ENCODE results near the gene CYBA. TPM values are rescaled to one million over a fixed set of nuclear protein-coding genes. Genes with fewer than 3 reads are reported as not detected.

The CYBA gene
- polyA plus RNA-seq, 2 donors = 58.5 to 67.8 TPM

GRCh38 chr16:88627531-88628411 is 23.1 kb downstream of the CYBA start:
- no peaks in the 10 kb centered on the region for H3K4me1 ChIP-seq (ENCODE audit: control insufficient read depth in 2 of 2, insufficient read depth in 2 of 2, low read length in 1 of 2)
- 96% methylated on average over 27 of the region's 27 CpGs for WGBS, 2 donors
- no peak overlapping the region for H3K27ac ChIP-seq (ENCODE audit: low read depth in 2 of 2, low read length in 1 of 2)
- peaks cover 0 to 2% of the 10 kb centered on the region in 2 donors for H3K9me3 ChIP-seq (ENCODE audit: control insufficient read depth in 2 of 2, insufficient read depth in 1 of 2, low read depth in 1 of 2, low read length in 1 of 2)
- peaks cover 9 to 73% of the 10 kb centered on the region in 2 donors for H3K36me3 ChIP-seq (ENCODE audit: control insufficient read depth in 2 of 2, insufficient read depth in 2 of 2, low read length in 1 of 2)
- no peaks in the 10 kb centered on the region for H3K27me3 ChIP-seq (ENCODE audit: control insufficient read depth in 1 of 2, insufficient read depth in 2 of 2, low read length in 2 of 2)
- no peak overlapping the region for H3K4me3 ChIP-seq (ENCODE audit: low read depth in 1 of 2, low read length in 2 of 2)

GRCh38 chr16:88626646-88627045 is 24.2 kb downstream of the CYBA start:
- Histone ChIP-seq H3K4me1 (ENCODE audit: control insufficient read depth in 2 of 2, insufficient read depth in 2 of 2, low read length in 1 of 2) (no peaks in the 10 kb centered on the region), H3K4me3 (ENCODE audit: low read depth in 1 of 2, low read length in 2 of 2) (no peak overlapping the region), H3K9me3 (ENCODE audit: control insufficient read depth in 2 of 2, insufficient read depth in 1 of 2, low read depth in 1 of 2, low read length in 1 of 2) (peaks cover 0 to 2% of the 10 kb centered on the region in 2 donors), H3K27me3 (ENCODE audit: control insufficient read depth in 1 of 2, insufficient read depth in 2 of 2, low read length in 2 of 2) (no peaks in the 10 kb centered on the region), H3K27ac (ENCODE audit: low read depth in 2 of 2, low read length in 1 of 2) (no peak overlapping the region), H3K36me3 (ENCODE audit: control insufficient read depth in 2 of 2, insufficient read depth in 2 of 2, low read length in 1 of 2) (peaks cover 17 to 72% of the 10 kb centered on the region in 2 donors)
- 90% methylated on average over 9 of the region's 9 CpGs for WGBS, 2 donors

- H3K9me3 ChIP-seq (ENCODE audit: control insufficient read depth in 2 of 2, insufficient read depth in 1 of 2, low read depth in 1 of 2, low read length in 1 of 2) = peaks cover 0 to 2% of the 10 kb centered on the region in 2 donors
- H3K4me3 ChIP-seq (ENCODE audit: low read depth in 1 of 2, low read length in 2 of 2) = no peak overlapping the region
- H3K36me3 ChIP-seq (ENCODE audit: control insufficient read depth in 2 of 2, insufficient read depth in 2 of 2, low read length in 1 of 2) = peaks cover 17 to 59% of the 10 kb centered on the region in 2 donors
- 85 to 86% methylated on average over 17 of the region's 17 CpGs for WGBS, 2 donors
- no peak overlapping the region for H3K27ac ChIP-seq (ENCODE audit: low read depth in 2 of 2, low read length in 1 of 2)
- H3K27me3 ChIP-seq (ENCODE audit: control insufficient read depth in 1 of 2, insufficient read depth in 2 of 2, low read length in 2 of 2) = no peaks in the 10 kb centered on the region
- H3K4me1 ChIP-seq (ENCODE audit: control insufficient read depth in 2 of 2, insufficient read depth in 2 of 2, low read length in 1 of 2) = no peaks in the 10 kb centered on the region
Measured at GRCh38 chr16:88624977-88625576, 25.8 kb downstream of the CYBA start.

- peaks cover 0 to 2% of the 10 kb centered on the region in 2 donors for H3K9me3 ChIP-seq (ENCODE audit: control insufficient read depth in 2 of 2, insufficient read depth in 1 of 2, low read depth in 1 of 2, low read length in 1 of 2)
- H3K4me1 ChIP-seq (ENCODE audit: control insufficient read depth in 2 of 2, insufficient read depth in 2 of 2, low read length in 1 of 2) = no peaks in the 10 kb centered on the region
- no peak overlapping the region for H3K27ac ChIP-seq (ENCODE audit: low read depth in 2 of 2, low read length in 1 of 2)
- WGBS, 2 donors = 94 to 95% methylated on average over 17 to 18 of the region's 18 CpGs
- peaks cover 17 to 58% of the 10 kb centered on the region in 2 donors for H3K36me3 ChIP-seq (ENCODE audit: control insufficient read depth in 2 of 2, insufficient read depth in 2 of 2, low read length in 1 of 2)
- no peaks in the 10 kb centered on the region for H3K27me3 ChIP-seq (ENCODE audit: control insufficient read depth in 1 of 2, insufficient read depth in 2 of 2, low read length in 2 of 2)
- no peak overlapping the region for H3K4me3 ChIP-seq (ENCODE audit: low read depth in 1 of 2, low read length in 2 of 2)
Measured at GRCh38 chr16:88624481-88624880, 26.4 kb downstream of the CYBA start.

GRCh38 chr16:88623858-88624257 is 27.0 kb downstream of the CYBA start:
- no peaks in the 10 kb centered on the region for H3K27me3 ChIP-seq (ENCODE audit: control insufficient read depth in 1 of 2, insufficient read depth in 2 of 2, low read length in 2 of 2)
- H3K27ac ChIP-seq (ENCODE audit: low read depth in 2 of 2, low read length in 1 of 2) = no peak overlapping the region
- peaks cover 17 to 62% of the 10 kb centered on the region in 2 donors for H3K36me3 ChIP-seq (ENCODE audit: control insufficient read depth in 2 of 2, insufficient read depth in 2 of 2, low read length in 1 of 2)
- no peak overlapping the region for H3K4me3 ChIP-seq (ENCODE audit: low read depth in 1 of 2, low read length in 2 of 2)
- H3K9me3 ChIP-seq (ENCODE audit: control insufficient read depth in 2 of 2, insufficient read depth in 1 of 2, low read depth in 1 of 2, low read length in 1 of 2) = peaks cover 0 to 2% of the 10 kb centered on the region in 2 donors
- 94 to 98% methylated on average over 13 of the region's 13 CpGs for WGBS, 2 donors
- no peaks in the 10 kb centered on the region for H3K4me1 ChIP-seq (ENCODE audit: control insufficient read depth in 2 of 2, insufficient read depth in 2 of 2, low read length in 1 of 2)

GRCh38 chr16:88622866-88623265 is 28.0 kb downstream of the CYBA start:
- no peak overlapping the region for H3K4me3 ChIP-seq (ENCODE audit: low read depth in 1 of 2, low read length in 2 of 2)
- 96% methylated on average over 29 of the region's 29 CpGs for WGBS, 2 donors
- H3K9me3 ChIP-seq (ENCODE audit: control insufficient read depth in 2 of 2, insufficient read depth in 1 of 2, low read depth in 1 of 2, low read length in 1 of 2) = peaks cover 0 to 2% of the 10 kb centered on the region in 2 donors
- H3K27me3 ChIP-seq (ENCODE audit: control insufficient read depth in 1 of 2, insufficient read depth in 2 of 2, low read length in 2 of 2) = no peaks in the 10 kb centered on the region
- no peaks in the 10 kb centered on the region for H3K4me1 ChIP-seq (ENCODE audit: control insufficient read depth in 2 of 2, insufficient read depth in 2 of 2, low read length in 1 of 2)
- peaks cover 17 to 59% of the 10 kb centered on the region in 2 donors for H3K36me3 ChIP-seq (ENCODE audit: control insufficient read depth in 2 of 2, insufficient read depth in 2 of 2, low read length in 1 of 2)
- H3K27ac ChIP-seq (ENCODE audit: low read depth in 2 of 2, low read length in 1 of 2) = no peak overlapping the region

GRCh38 chr16:88622125-88622524 is 28.7 kb downstream of the CYBA start:
- WGBS, 2 donors = 87 to 91% methylated on average over 19 of the region's 19 CpGs

GRCh38 chr16:88619859-88620815 is 30.7 kb downstream of the CYBA start:
- Histone ChIP-seq H3K27me3 (ENCODE audit: control insufficient read depth in 1 of 2, insufficient read depth in 2 of 2, low read length in 2 of 2) (no peaks in the 10 kb centered on the region), H3K4me3 (ENCODE audit: low read depth in 1 of 2, low read length in 2 of 2) (no peak overlapping the region), H3K9me3 (ENCODE audit: control insufficient read depth in 2 of 2, insufficient read depth in 1 of 2, low read depth in 1 of 2, low read length in 1 of 2) (peaks cover 0 to 2% of the 10 kb centered on the region in 2 donors), H3K27ac (ENCODE audit: low read depth in 2 of 2, low read length in 1 of 2) (peak overlapping the region in 1 of 2 donors; percentile 65), H3K4me1 (ENCODE audit: control insufficient read depth in 2 of 2, insufficient read depth in 2 of 2, low read length in 1 of 2) (peaks cover 0 to 5% of the 10 kb centered on the region in 2 donors), H3K36me3 (ENCODE audit: control insufficient read depth in 2 of 2, insufficient read depth in 2 of 2, low read length in 1 of 2) (peaks cover 22 to 50% of the 10 kb centered on the region in 2 donors)
- 82 to 84% methylated on average over 14 of the region's 14 CpGs for WGBS, 2 donors

More at GRCh38 chr16:88622125-88622524, 28.7 kb downstream of the CYBA start:
- Histone ChIP-seq H3K36me3 (ENCODE audit: control insufficient read depth in 2 of 2, insufficient read depth in 2 of 2, low read length in 1 of 2) (peaks cover 22 to 56% of the 10 kb centered on the region in 2 donors), H3K4me3 (ENCODE audit: low read depth in 1 of 2, low read length in 2 of 2) (no peak overlapping the region), H3K27me3 (ENCODE audit: control insufficient read depth in 1 of 2, insufficient read depth in 2 of 2, low read length in 2 of 2) (no peaks in the 10 kb centered on the region), H3K4me1 (ENCODE audit: control insufficient read depth in 2 of 2, insufficient read depth in 2 of 2, low read length in 1 of 2) (no peaks in the 10 kb centered on the region), H3K27ac (ENCODE audit: low read depth in 2 of 2, low read length in 1 of 2) (no peak overlapping the region), H3K9me3 (ENCODE audit: control insufficient read depth in 2 of 2, insufficient read depth in 1 of 2, low read depth in 1 of 2, low read length in 1 of 2) (peaks cover 0 to 2% of the 10 kb centered on the region in 2 donors)

Measured in esophagus (tissue), 2 donors.